GM18520 (cell line): Measurements from ENCODE around the gene FYCO1.

Experiments
- ATAC-seq: cut with Tn5 transposase; IDR thresholded peaks from one replicate; pipeline ENCODE4 v1.9.1; 2021; ENCODE audit not compliant: unreplicated experiment

FYCO1 gene

DNA sequence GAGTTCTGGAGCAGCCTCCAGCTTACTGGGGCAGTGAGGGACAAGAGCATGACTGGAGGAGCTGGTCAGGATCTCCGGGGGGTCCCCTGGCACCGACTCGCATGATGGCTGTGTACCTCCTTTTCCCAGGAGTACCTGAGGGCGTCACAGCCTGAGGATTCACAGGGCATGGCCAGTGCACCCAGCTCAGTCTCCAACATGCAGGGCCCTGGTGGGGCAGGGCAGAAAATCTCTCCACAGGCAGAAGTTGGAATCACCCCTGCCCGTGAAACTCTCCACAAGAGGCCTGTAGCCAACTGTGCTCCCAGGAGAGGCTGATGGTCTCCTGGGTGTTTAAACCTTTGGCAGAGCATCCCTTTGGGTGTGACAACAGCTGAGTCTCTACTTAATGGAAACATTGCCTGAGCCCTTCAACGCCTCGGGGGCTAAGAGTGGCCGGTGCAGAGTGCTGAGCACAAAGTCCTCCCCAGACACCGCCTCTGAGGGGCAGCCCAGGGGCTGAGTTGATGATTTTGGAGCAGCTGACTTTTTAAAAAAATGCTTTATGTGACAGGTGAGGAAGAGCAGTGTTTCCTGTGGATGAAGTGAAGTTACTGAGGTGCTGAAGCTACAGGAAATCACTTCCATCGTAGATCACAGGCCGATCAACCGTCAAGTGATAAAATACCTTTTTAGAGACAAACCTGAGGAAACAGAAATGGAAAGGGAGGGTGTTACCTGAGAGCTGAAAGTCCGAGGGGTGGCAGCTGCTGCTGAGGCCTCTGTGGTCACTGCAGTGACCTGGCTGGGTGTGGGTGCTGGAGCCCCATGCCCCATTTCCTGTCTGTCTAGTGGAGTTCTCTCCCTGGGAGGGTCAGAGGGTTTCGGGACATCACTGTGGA, 74.2 kb downstream of the FYCO1 start:
- no peak for ATAC-seq

DNA sequence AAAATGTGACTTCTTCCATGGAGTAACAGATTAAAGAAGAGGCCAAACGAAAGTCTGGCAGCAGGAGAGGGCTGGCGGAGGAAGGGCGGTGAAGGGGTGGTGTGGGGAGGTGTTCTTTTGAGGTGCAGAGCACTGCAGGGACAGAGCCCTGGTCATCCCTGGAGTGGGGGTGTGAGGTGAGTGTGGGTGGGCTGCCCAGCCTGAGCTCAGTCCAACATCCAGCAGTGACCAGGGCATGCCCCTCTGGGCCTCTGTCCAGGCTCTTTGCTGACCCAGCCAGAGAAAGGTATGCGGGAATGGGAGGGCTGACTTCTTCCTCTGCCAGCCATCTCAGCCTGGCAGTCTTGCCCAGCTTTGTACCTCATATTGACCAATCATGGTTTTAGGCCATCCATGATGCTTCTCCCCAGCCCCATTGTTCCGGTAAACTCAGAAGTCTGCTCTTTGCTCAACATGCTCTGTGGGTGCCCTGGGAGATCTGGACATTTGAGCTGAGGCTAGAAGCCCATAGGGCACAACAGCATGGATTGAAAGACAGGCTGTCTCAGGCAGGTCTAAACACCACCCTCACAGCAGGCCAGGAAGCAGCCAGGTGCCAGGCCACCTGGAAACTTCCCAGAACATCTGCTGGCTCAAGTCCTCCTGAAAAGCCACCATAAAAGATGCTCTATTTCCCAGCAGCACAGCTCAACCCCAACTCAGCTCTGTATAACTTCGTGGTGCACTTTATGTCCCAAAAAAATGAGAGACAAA, 78.3 kb downstream of the FYCO1 start:
- ATAC-seq = no peak

DNA sequence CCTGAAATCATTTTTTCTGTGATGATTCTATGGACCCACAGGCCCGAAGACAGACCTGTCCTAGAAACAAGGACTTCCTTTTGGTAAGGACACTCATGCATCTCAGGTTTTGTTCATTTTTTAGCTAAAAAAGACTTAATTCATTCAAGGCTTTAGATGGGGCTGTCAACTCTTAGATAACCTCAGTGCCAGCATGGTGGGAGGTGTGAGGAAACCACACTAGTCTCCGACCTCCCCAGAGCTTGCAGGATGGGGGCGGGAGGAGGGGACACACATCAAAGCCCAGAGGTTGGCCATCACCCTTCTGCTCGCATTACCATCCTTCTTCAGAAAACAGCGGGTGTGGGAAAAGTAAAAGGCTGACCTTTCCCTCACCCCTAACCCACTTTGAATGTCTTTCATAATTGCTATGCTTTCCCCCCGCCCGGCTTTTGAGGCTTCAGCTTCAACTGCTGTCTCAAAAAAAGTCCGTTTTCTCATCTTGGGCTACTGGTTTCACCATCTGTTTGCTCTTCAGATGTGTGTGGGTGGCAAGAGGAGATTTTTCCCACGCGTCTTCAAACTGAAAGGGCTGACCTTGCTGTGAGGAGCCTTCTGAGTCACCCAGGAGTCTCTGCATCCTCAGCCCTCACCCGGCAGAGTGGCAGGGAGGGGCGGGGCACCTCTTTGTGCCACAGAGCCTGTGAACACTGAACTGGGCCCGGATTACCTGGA, 79.9 kb downstream of the FYCO1 start:
- ATAC-seq = peak; percentile 92

DNA sequence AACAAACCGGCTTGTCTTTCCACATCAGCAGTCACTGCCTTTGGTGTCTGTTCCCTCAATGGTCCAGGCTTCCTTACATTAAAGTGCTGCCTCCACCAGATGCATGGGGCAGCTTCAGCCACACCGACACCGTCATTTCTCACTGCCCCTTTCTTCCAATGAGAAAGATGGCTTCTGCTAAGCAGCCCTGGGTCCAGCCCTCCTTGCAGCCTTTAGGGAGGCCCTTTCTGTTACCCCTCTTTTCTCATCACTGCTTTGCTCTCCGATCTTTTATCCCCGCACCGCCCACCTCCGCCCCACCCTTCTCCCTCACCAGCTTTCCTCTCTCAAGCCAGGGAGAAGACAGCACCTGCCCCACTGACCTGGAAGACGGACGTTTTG, 80.6 kb downstream of the FYCO1 start:
- ATAC-seq = no peak

DNA sequence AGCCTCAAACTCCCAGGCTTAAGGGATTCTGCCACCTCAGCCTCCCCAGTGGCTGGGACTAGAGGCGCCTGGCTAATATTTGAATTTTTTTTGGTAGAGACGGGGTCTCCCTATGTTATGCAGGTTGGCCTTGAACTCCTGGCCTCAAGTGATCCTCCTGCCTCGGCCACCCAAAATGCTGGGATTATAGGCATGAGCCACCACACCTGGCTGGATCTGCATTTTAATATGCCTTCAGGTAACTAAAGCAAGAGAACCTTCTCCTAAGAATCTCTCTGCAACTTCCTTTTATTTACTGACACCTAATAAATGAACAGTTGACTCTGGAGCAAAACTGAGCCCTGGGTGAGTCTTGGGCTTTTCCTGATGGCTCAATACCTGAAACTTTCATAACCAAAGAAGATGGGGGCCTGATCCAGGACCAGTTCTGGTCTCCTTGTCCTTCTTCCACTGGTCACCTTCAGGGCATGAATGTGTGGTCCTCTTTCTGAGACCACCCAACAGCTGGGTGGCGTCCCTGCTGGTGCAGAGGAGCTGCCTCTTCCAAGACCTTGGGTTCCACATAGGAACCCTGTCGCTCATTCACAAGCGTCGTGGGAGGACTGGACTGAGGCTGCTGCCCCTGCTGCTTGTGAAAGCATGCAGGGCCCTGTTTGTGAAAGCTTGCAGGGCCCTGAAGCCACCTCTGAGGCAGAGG, 81.1 kb downstream of the FYCO1 start:
- ATAC-seq = no peak

DNA sequence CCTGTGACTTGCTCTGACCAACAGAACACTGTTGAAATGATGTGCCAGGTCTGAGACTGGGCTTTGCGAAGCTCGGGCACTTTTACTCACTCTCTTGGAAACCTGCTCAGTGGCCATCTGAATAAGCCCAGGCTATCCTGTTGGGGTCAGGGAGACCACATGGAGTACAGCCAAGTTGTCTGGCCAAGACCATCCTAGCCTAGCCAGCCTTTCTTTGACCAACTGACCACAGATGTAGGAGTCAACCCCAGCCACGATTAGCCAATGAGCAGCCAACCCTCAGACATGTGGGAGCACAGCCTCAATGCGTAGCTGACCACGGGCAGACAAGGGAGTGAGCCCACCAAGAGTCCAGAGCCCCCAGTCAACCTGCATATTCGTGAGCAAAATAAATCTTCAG, 83.2 kb downstream of the FYCO1 start:
- no peak for ATAC-seq

DNA sequence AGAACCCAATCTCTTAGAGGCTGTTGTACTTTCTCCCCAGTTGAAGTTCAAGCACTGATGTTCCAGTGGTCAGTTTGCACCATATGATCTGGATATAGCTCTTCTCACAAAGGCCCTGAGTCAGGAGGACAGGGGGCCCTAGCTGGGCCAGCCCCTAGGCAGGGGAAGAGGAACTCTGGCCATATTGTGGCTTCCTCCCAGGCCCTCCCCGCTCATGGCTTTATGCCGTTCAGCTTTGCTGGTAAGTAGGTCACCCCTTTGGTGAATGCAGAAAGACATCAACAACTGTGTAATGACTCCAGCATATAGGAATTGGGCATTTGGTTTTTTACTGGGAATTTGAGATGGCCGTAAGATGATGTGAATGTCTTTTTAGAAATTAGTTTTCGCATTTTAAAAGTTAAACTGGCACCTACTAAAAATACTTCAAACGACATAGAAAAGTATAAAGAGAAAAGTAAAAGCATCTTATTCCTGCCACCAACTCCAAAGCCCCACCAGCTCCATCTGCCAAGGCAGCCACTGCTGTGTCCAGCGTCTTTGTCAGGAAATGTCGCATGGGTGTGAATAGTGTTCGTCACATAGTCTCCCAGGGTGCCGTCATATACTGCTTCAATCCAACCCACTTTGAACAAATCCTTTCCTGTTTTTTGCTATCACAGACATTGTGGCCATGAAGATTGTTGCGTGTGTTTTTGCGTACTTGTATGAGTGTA, 84.0 kb downstream of the FYCO1 start:
- ATAC-seq = no peak

DNA sequence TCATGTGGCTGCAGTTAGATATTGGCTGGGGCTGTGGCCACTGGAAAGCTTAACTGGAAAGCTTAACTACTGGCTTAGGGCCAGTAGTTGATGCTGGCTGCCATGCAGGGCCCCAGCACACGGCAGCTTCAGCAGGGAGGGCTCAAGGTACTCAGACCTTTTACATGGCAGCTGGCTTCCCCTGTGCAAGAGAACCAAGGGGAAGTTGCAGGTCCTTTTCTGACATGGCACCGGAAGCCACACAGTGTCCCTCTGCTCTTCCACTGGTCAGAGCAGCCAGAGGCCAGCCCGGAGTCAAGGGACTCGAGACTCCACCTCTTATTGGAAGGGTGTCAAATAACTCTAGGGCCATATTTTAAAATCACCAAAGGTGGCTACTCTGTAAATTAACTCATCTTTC, 84.7 kb downstream of the FYCO1 start:
- ATAC-seq = no peak

DNA sequence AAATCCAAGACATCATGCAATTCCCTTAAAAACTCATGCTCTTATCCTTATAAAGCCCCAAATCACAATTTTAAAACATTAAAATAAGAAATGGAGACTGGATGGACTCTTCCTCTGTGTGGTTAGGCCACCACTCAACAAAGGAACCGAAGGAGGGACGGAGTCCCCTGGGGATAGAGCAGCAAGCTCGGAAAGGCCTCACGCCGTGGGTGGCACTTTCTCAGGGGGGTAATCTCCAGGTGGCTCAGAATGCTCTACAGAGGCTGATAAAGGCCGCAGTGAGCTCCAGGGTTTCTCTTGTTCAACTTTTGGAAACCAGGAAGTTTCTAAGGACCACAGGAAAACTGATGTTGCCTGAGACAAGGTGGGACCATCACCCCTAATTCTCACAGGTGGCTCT, 86.1 kb downstream of the FYCO1 start:
- ATAC-seq = no peak

DNA sequence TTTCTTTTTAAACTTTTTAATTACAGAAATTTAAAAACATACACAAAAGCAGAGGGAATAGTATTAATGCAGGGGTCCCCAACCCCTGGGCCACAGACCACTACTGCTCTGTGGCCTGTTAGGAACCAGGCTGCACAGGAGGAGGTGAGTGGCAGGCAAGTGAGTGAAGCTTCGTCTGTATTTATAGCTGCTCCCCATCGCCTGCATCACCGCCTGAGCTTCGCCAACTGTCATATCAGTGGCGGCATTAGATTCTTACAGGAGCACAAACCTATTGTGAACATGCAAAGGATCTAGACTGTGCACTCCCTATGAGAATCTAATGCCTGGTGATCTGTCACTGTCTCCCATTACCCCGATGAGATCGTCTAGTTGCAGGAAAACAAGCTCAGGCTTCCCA, 86.9 kb downstream of the FYCO1 start:
- no peak for ATAC-seq

DNA sequence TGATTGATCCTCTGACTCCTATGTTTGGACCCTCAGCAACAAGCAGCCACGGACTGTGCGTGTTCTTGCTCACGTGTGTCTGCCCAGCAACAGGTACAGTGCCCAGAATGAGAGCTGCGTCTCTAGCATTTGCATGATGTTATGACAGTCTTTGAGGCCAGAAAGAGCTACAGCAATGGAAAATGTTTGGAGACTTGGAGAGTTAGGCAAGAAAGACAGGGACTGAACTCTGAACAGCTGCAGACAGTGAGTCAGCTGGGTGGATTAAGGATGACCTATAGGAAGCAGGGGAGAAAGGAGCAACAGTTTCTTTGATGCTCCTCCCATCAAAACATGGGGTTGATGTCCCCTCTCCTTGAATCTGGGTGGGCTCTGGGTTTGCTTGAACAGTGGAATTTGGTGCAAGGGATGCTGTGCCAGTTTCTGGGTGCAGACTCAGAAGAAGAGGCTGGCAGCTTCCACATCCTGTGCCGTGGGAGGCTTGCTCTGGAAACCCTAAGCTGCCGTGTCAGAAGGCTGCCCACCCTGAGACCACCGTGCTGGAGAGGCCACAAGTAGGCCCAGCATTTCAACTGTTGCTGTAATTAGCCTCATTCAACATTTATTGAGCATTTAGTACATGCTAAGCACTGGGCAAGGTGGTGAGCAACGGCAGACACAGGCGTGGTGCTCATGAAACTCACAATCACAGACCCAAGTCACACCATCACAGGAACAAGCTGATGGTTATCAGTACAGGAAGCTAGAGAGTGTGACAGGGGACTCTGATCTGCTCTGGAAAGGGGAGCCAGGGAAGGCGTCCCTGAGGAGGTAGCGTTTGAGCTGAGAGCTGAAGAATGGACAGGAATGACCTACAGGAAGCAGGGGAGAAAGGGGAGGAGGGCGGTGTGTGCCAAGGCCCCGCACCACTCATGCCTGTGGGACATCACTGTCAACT, 87.6 kb downstream of the FYCO1 start:
- ATAC-seq = no peak

DNA sequence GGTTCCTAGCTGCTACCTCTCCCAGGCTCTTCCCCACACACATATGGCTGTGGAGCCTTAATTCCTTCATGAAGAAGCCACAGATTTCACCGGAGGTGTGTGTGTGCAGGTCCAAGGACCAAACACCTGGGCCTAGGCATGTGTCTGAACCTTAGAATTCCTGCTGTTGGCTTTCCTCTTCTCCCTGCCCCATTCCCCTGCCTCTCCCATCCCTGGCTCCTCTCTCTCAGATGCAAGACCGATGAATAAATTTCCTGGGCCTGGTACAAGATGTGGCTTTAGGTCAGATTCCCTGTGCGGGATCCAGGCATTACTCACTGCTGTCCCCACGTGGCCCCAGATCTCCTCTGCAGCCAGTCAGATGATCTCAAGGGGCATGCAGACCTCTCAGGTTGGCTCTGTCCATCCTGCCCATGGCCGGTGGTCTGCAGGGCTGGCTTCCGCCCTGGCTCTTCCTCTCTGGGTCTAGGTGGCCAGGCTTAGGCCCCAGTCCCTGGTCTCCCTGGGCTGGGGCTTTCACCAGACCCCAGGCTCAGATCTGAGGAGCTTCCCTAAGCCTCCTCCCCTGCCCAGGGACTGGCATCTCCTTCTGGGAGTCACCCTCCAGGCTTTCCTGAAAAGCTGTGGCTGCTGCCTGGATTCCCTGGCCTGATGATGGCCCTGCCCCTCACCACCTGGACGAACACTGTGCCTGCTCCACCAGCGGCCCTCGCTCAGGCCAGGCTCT, 88.8 kb downstream of the FYCO1 start:
- ATAC-seq = no peak

DNA sequence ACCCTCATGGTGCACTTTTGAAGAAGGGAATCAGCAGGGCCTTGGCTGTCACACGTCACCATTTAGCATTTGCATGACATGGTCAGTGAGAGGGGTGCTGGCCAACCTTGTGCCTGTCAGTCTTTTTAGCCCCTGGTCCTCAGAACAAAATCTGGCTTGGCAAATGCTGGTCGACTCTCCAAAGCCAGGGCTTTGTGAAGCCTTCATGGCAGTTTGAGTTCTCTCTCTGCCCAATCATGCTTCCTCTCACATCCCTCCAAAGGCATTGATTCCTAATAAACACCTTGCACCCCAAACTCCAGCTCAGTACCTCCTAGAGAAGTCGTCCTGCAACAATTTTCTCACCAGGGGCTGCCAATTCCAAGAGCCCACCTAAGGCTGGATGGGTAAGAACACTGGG, 89.9 kb downstream of the FYCO1 start:
- ATAC-seq = no peak

DNA sequence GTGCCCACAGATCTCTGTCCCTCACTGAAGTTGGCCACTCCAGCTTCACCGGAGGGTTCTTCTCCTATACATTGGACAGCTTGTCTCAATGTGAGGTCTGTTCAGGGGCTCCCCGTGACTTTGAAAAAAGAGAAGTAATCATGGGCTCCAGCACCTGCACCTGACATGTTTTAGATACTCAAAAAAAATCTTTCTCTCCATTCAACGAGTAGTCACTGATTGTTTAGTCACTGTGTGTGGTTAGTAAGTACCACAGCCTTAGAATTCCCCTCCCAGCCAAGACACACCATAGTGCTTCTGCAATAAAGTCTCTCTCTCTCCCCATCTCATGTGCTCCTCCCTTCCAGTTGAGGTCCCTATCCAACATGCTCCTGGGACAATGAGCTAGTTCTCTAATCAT, 90.7 kb downstream of the FYCO1 start:
- no peak for ATAC-seq

DNA sequence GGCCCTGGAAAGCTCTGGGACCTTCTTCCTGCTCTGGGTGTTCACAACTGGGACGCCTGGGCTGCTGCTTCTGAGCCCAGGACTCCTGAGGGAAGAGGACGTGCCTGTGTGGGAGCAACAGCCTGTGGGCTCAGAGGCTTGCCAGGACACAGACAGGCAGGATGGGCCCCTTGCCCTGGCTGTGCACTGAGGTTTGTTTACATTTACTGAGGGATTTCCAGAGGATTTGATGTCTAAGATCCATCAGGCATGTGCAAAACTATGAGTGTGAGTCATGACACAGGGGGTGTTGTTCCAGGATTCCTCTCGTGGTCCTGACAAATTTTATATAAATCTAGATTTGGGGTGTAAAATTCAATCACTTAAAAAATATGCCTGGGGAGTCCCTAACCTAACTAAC, 98.7 kb downstream of the FYCO1 start:
- no peak for ATAC-seq

DNA sequence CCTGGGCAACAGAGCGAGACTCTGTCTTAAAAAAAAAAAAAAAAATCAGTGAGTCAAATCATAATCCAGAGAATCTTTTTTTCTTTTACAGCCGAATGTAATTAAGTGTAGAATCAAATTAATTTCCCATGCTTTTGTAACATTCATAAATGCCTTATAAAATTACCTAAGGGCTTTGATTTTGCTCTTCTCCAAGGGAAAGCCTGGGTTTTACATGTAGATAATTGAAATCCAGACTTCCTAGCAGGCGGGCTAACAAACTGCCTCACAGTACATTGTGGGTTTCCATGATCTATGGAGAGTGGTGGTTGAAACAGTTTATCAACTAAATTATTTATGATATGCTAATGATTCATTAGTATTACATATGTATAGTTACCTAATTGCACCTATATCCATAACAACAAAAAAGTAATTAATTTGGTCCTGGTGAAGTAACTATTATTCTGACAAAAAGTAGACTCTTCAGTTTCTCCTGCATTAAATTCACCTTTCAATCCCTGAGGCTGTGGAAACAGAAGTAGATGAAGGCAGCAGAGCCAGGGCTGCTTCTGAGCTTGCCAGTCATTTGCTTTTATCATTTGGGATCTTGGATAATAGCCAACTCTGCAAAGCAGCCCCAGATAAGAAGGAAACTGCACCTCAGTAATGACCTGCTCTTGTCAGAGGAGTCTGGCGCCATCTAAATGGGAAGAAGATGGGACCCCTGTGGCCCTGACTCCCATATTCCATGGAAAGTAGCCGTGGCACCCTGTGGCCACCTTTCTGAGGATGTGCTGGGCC, 99.7 kb downstream of the FYCO1 start:
- ATAC-seq = no peak

DNA sequence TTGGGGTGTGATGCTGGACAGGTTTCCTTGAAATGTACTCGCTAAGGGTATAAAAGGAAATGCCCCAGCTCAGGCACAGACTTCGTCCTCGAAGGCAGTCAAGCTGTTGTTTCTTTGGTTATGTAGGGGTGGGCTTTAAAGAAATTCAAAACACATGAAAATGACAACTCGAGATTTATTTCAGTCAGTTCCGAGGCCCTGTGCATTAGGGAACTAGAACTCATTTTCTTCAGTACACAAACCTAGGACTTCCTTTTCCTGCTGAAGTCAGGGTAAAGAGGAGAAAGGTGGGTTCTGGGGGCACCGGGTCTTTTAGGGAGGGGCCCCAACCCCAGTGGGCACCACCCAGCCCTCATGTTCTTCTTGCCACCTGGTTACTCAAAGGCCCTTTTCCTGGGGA, 101.6 kb downstream of the FYCO1 start:
- ATAC-seq = no peak

DNA sequence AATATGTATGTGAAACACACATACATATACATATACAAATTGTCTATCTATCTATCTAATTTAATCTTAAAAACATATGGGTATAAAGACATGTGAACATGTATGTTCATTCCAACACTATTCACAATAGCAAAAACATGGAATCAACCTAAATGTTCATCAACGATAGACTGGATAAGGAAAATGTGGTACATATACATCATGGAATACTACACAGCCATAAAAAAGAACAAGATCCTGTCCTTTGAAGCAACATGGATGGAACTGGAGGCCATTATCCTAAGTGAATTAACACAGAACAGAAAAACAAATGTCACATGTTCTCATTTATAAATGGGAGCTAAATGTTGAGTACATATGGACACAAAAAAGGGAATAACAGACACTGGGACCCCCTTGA, 103.5 kb downstream of the FYCO1 start:
- ATAC-seq = no peak
